ENCODE results near the gene CCR8.

- TF ChIP-seq CTCF (conservative IDR thresholded peaks at IDR 0.05 in 1 of 2, IDR thresholded peaks at IDR 0.05 in 1 of 2; ENCODE audit: low read depth in 1 of 2, low read length in 2 of 2) (no peak), EZH2 (IDR thresholded peaks at IDR 0.05; ENCODE audit: low read length, missing control alignments) (no peak)
Measured at GRCh38 chr3:39338201-39338600, 8.7 kb downstream of the CCR8 start.

Data from fibroblast of lung (primary cell).